Measurements from ENCODE around the gene SRA1.

The SRA1 gene

GRCh38 chr5:140554454-140554853 lies 2.8 kb downstream of the SRA1 start:
- Histone ChIP-seq H3K4me3 (ENCODE audit: insufficient read depth, low read depth, low read length, poor library complexity, severe bottlenecking) (no peak overlapping the region), H3K4me1 (ENCODE audit: control insufficient read depth, insufficient read depth, low read length, poor library complexity, severe bottlenecking) (peaks cover 15% of the 10 kb centered on the region), H3K27ac (ENCODE audit: insufficient read depth, low read length, poor library complexity, severe bottlenecking) (no peak overlapping the region), H3K9me3 (ENCODE audit: control insufficient read depth, low read length) (no peaks in the 10 kb centered on the region), H3K36me3 (ENCODE audit: control insufficient read depth, insufficient read depth, low read length) (peaks cover 22% of the 10 kb centered on the region), H3K27me3 (replicated peaks; ENCODE audit: control insufficient read depth, insufficient read depth, low read length, poor library complexity, severe bottlenecking) (no peaks in the 10 kb centered on the region)
- DNase-seq = no peak

GRCh38 chr5:140553657-140554056 lies 3.6 kb downstream of the SRA1 start:
- H3K27me3 ChIP-seq (replicated peaks; ENCODE audit: control insufficient read depth, insufficient read depth, low read length, poor library complexity, severe bottlenecking) = no peaks in the 10 kb centered on the region
- no peak overlapping the region for H3K27ac ChIP-seq (ENCODE audit: insufficient read depth, low read length, poor library complexity, severe bottlenecking)
- H3K9me3 ChIP-seq (ENCODE audit: control insufficient read depth, low read length) = no peaks in the 10 kb centered on the region
- peaks cover 27% of the 10 kb centered on the region for H3K36me3 ChIP-seq (ENCODE audit: control insufficient read depth, insufficient read depth, low read length)
- H3K4me1 ChIP-seq (ENCODE audit: control insufficient read depth, insufficient read depth, low read length, poor library complexity, severe bottlenecking) = peaks cover 19% of the 10 kb centered on the region
- H3K4me3 ChIP-seq (ENCODE audit: insufficient read depth, low read depth, low read length, poor library complexity, severe bottlenecking) = no peak overlapping the region
- no peak for DNase-seq

GRCh38 chr5:140551872-140552271 lies 5.4 kb downstream of the SRA1 start:
- no peak overlapping the region for H3K27ac ChIP-seq (ENCODE audit: insufficient read depth, low read length, poor library complexity, severe bottlenecking)
- H3K27me3 ChIP-seq (replicated peaks; ENCODE audit: control insufficient read depth, insufficient read depth, low read length, poor library complexity, severe bottlenecking) = no peaks in the 10 kb centered on the region
- peaks cover 27% of the 10 kb centered on the region for H3K36me3 ChIP-seq (ENCODE audit: control insufficient read depth, insufficient read depth, low read length)
- DNase-seq = no peak
- H3K9me3 ChIP-seq (ENCODE audit: control insufficient read depth, low read length) = no peaks in the 10 kb centered on the region
- no peak overlapping the region for H3K4me3 ChIP-seq (ENCODE audit: insufficient read depth, low read depth, low read length, poor library complexity, severe bottlenecking)
- peaks cover 36% of the 10 kb centered on the region for H3K4me1 ChIP-seq (ENCODE audit: control insufficient read depth, insufficient read depth, low read length, poor library complexity, severe bottlenecking)

- no peak for DNase-seq
- Histone ChIP-seq H3K27me3 (replicated peaks; ENCODE audit: control insufficient read depth, insufficient read depth, low read length, poor library complexity, severe bottlenecking) (no peaks in the 10 kb centered on the region), H3K27ac (ENCODE audit: insufficient read depth, low read length, poor library complexity, severe bottlenecking) (peak overlapping the region; percentile 18), H3K4me1 (ENCODE audit: control insufficient read depth, insufficient read depth, low read length, poor library complexity, severe bottlenecking) (peaks cover 24% of the 10 kb centered on the region), H3K9me3 (ENCODE audit: control insufficient read depth, low read length) (no peaks in the 10 kb centered on the region), H3K4me3 (ENCODE audit: insufficient read depth, low read depth, low read length, poor library complexity, severe bottlenecking) (no peak overlapping the region), H3K36me3 (ENCODE audit: control insufficient read depth, insufficient read depth, low read length) (peaks cover 27% of the 10 kb centered on the region)
These were observed 6.9 kb downstream of the SRA1 start for GRCh38 chr5:140550147-140551079.

- Histone ChIP-seq H3K9me3 (ENCODE audit: control insufficient read depth, low read length) (no peaks in the 10 kb centered on the region), H3K36me3 (ENCODE audit: control insufficient read depth, insufficient read depth, low read length) (peaks cover 33% of the 10 kb centered on the region), H3K4me3 (ENCODE audit: insufficient read depth, low read depth, low read length, poor library complexity, severe bottlenecking) (no peak overlapping the region), H3K27ac (ENCODE audit: insufficient read depth, low read length, poor library complexity, severe bottlenecking) (peak overlapping the region; percentile 24), H3K27me3 (replicated peaks; ENCODE audit: control insufficient read depth, insufficient read depth, low read length, poor library complexity, severe bottlenecking) (no peaks in the 10 kb centered on the region), H3K4me1 (ENCODE audit: control insufficient read depth, insufficient read depth, low read length, poor library complexity, severe bottlenecking) (peaks cover 23% of the 10 kb centered on the region)
- no peak for DNase-seq
These were observed 7.8 kb downstream of the SRA1 start for GRCh38 chr5:140549237-140550144.

GRCh38 chr5:140548791-140549190 lies 8.5 kb downstream of the SRA1 start:
- no peaks in the 10 kb centered on the region for H3K9me3 ChIP-seq (ENCODE audit: control insufficient read depth, low read length)
- peaks cover 36% of the 10 kb centered on the region for H3K36me3 ChIP-seq (ENCODE audit: control insufficient read depth, insufficient read depth, low read length)
- H3K4me3 ChIP-seq (ENCODE audit: insufficient read depth, low read depth, low read length, poor library complexity, severe bottlenecking) = no peak overlapping the region
- no peak for DNase-seq
- no peaks in the 10 kb centered on the region for H3K27me3 ChIP-seq (replicated peaks; ENCODE audit: control insufficient read depth, insufficient read depth, low read length, poor library complexity, severe bottlenecking)
- H3K27ac ChIP-seq (ENCODE audit: insufficient read depth, low read length, poor library complexity, severe bottlenecking) = peak overlapping the region; percentile 83
- H3K4me1 ChIP-seq (ENCODE audit: control insufficient read depth, insufficient read depth, low read length, poor library complexity, severe bottlenecking) = peaks cover 23% of the 10 kb centered on the region

GRCh38 chr5:140548300-140548688 lies 9.0 kb downstream of the SRA1 start:
- H3K4me3 ChIP-seq (ENCODE audit: insufficient read depth, low read depth, low read length, poor library complexity, severe bottlenecking) = peak overlapping the region; percentile 71
- H3K9me3 ChIP-seq (ENCODE audit: control insufficient read depth, low read length) = no peaks in the 10 kb centered on the region
- DNase-seq = no peak
- H3K27me3 ChIP-seq (replicated peaks; ENCODE audit: control insufficient read depth, insufficient read depth, low read length, poor library complexity, severe bottlenecking) = no peaks in the 10 kb centered on the region
- H3K4me1 ChIP-seq (ENCODE audit: control insufficient read depth, insufficient read depth, low read length, poor library complexity, severe bottlenecking) = peaks cover 23% of the 10 kb centered on the region
- peak overlapping the region; percentile 83 for H3K27ac ChIP-seq (ENCODE audit: insufficient read depth, low read length, poor library complexity, severe bottlenecking)
- H3K36me3 ChIP-seq (ENCODE audit: control insufficient read depth, insufficient read depth, low read length) = peaks cover 37% of the 10 kb centered on the region

- Histone ChIP-seq H3K27ac (ENCODE audit: insufficient read depth, low read length, poor library complexity, severe bottlenecking) (peak within 1 kb of the TSS; percentile 83), H3K36me3 (ENCODE audit: control insufficient read depth, insufficient read depth, low read length) (peaks cover 41% of the 10 kb centered on the region), H3K27me3 (replicated peaks; ENCODE audit: control insufficient read depth, insufficient read depth, low read length, poor library complexity, severe bottlenecking) (no peaks in the 10 kb centered on the region), H3K9me3 (ENCODE audit: control insufficient read depth, low read length) (no peaks in the 10 kb centered on the region), H3K4me3 (ENCODE audit: insufficient read depth, low read depth, low read length, poor library complexity, severe bottlenecking) (peak within 1 kb of the TSS; percentile 71), H3K4me1 (ENCODE audit: control insufficient read depth, insufficient read depth, low read length, poor library complexity, severe bottlenecking) (peaks cover 23% of the 10 kb centered on the region)
- DNase-seq = peak; percentile 69 to 83 (median 78)
These were observed 9.6 kb downstream of the SRA1 start, which contains the start of gene EIF4EBP3 for GRCh38 chr5:140547508-140548299. EIF4EBP3 (plus strand) TSS chr5:140547662; CDS start chr5:140547738, 76 bp downstream.

- Histone ChIP-seq H3K4me3 (ENCODE audit: insufficient read depth, low read depth, low read length, poor library complexity, severe bottlenecking) (peak overlapping the region; percentile 71), H3K36me3 (ENCODE audit: control insufficient read depth, insufficient read depth, low read length) (peaks cover 42% of the 10 kb centered on the region)
These were observed 10.3 kb downstream of the SRA1 start for GRCh38 chr5:140546851-140547507.

More at GRCh38 chr5:140546851-140547507, 10.3 kb downstream of the SRA1 start:
- Histone ChIP-seq H3K9me3 (ENCODE audit: control insufficient read depth, low read length) (no peaks in the 10 kb centered on the region), H3K27ac (ENCODE audit: insufficient read depth, low read length, poor library complexity, severe bottlenecking) (peak overlapping the region; percentile 83), H3K4me1 (ENCODE audit: control insufficient read depth, insufficient read depth, low read length, poor library complexity, severe bottlenecking) (peaks cover 23% of the 10 kb centered on the region), H3K27me3 (replicated peaks; ENCODE audit: control insufficient read depth, insufficient read depth, low read length, poor library complexity, severe bottlenecking) (no peaks in the 10 kb centered on the region)
- no peak for DNase-seq
